Measurements from ENCODE around the gene ITPRID2. TPM values are rescaled to one million over a fixed set of nuclear protein-coding genes. Genes with fewer than 3 reads are reported as not detected.

Gene ITPRID2
- total RNA-seq, 1 donor from 2014 or later = 50.9 TPM

DNA sequence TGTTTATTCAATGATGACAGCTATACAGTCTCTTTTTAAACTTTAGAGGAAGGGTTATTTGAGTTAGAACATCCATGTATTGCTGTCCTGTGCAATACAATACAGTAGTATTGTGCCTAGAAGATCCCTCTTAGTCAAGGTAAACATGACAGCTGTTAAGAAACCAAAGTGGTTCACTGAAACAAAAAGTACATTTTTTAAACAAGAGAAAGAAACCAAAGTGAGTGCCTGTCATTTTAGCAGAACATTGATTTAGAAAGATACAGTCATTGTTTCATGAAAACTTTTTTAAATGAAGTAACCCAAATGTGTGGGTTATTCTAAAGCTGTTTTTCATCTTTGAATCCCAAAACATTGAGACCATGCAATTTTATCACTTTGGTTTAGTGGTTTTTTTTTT, 15.5 kb downstream of the ITPRID2 start:
- intact Hi-C loops (cut with DNase I) = no loop called here
- DNase-seq (ENCODE audit: low spot score in 2 of 2) = no peak
- Histone ChIP-seq H3K36me3 (peaks cover 17 to 50% of the 10 kb centered on the region in 2 donors), H3K4me1 (peaks cover 0 to 16% of the 10 kb centered on the region in 2 donors), H3K9me3 (no peaks in the 10 kb centered on the region), H3K27me3 (no peaks in the 10 kb centered on the region), H3K4me3 (no peak overlapping the region), H3K27ac (no peak overlapping the region)
- TF ChIP-seq, protein P1, sequence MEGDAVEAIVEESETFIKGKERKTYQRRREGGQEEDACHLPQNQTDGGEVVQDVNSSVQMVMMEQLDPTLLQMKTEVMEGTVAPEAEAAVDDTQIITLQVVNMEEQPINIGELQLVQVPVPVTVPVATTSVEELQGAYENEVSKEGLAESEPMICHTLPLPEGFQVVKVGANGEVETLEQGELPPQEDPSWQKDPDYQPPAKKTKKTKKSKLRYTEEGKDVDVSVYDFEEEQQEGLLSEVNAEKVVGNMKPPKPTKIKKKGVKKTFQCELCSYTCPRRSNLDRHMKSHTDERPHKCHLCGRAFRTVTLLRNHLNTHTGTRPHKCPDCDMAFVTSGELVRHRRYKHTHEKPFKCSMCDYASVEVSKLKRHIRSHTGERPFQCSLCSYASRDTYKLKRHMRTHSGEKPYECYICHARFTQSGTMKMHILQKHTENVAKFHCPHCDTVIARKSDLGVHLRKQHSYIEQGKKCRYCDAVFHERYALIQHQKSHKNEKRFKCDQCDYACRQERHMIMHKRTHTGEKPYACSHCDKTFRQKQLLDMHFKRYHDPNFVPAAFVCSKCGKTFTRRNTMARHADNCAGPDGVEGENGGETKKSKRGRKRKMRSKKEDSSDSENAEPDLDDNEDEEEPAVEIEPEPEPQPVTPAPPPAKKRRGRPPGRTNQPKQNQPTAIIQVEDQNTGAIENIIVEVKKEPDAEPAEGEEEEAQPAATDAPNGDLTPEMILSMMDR (IDR thresholded peaks at IDR 0.05) = no peak

DNA sequence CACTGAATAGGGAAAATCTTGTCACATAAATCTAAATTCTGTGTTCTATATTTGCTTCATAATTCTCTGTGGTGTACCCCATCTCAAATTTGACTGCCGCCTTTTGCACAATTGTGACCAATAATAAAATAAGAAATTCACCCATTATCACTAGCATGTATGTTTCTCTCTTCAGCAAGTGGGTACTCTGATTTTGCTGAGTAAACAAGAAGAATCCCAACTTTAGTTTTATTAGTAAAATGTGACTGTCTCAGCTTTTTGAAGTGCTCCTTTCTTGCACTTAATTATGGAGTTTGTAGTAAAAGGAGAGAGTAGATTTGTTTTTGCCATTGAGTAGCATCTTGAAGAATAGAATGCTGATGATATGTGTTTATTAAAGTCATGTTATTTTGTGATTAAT, 16.1 kb downstream of the ITPRID2 start:
- H3K27ac ChIP-seq = no peak overlapping the region
- peaks cover 12 to 46% of the 10 kb centered on the region in 2 donors for H3K36me3 ChIP-seq
- H3K4me3 ChIP-seq = no peak overlapping the region
- no peaks in the 10 kb centered on the region for H3K27me3 ChIP-seq
- intact Hi-C loops (cut with DNase I) = no loop called here
- peaks cover 0 to 16% of the 10 kb centered on the region in 2 donors for H3K4me1 ChIP-seq
- TF ChIP-seq, protein P1 (IDR thresholded peaks at IDR 0.05) = no peak
- H3K9me3 ChIP-seq = no peaks in the 10 kb centered on the region
- DNase-seq (ENCODE audit: low spot score in 2 of 2) = no peak

DNA sequence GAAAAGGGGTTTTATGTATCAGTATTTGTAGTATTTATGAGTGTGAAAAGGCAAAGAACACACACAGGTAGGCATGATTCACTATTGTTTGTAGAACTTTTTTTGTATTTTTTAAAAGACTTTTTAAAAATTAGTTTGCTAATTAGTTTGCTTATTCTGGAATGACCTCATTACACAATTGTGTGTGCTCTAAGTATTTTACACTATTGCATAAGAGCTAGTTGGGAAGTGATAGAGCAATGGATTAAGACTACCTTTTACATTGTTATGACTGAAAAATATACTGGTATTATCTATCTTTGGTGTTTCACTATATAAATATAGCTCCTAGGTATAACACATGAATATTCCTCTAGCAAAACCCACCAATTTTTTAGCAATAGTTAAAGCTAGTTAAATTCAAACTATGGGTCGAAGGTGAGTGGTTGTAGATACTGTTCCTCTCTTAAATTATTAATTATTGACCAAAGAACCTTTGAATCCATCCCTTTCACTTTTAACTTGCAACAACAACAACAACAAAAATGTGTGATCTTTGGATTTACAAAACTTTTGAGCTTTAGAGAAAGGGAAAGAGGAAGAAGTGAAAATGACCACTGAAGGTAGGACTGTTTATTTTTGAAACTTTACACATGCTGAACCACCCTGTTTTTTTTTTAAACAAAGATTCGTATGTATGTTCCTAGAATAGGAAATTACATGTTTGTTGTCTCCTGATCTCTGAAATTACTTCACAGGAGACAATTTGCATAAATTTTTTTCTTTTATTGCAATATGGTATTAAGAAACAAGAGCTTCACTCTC, 18.7 kb downstream of the ITPRID2 start:
- H3K4me1 ChIP-seq = peaks cover 0 to 5% of the 10 kb centered on the region in 2 donors
- intact Hi-C loops (cut with DNase I) = no loop called here
- no peaks in the 10 kb centered on the region for H3K9me3 ChIP-seq
- TF ChIP-seq, protein P1 (IDR thresholded peaks at IDR 0.05) = no peak
- no peak for DNase-seq (ENCODE audit: low spot score in 2 of 2)
- no peak overlapping the region for H3K27ac ChIP-seq
- H3K4me3 ChIP-seq = no peak overlapping the region
- no peaks in the 10 kb centered on the region for H3K27me3 ChIP-seq
- H3K36me3 ChIP-seq = peaks cover 18 to 51% of the 10 kb centered on the region in 2 donors

DNA sequence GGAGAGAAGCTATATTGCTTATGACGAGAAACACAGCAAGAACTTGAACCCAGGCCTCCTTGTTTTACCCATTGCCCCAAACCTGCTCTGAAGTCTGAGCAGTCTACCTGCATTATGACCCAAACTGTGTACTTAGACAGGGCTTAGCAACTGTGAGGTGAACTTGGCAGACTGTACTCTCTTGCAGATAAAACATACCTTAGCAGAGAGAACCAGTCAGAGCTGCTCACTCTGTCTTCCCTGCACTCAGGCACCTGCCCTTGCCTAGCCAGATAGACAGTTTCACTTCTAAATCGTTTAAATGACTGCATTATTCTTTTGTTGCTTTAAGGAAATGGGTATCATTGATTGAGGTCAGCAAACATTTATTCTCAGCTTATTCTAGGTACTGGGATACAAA, 20.3 kb downstream of the ITPRID2 start:
- no peaks in the 10 kb centered on the region for H3K27me3 ChIP-seq
- intact Hi-C loops (cut with DNase I) = no loop called here
- no peaks in the 10 kb centered on the region for H3K9me3 ChIP-seq
- H3K4me3 ChIP-seq = no peak overlapping the region
- TF ChIP-seq, protein P1 (IDR thresholded peaks at IDR 0.05) = no peak
- peaks cover 0 to 3% of the 10 kb centered on the region in 2 donors for H3K4me1 ChIP-seq
- H3K27ac ChIP-seq = no peak overlapping the region
- H3K36me3 ChIP-seq = peaks cover 33 to 67% of the 10 kb centered on the region in 2 donors
- no peak for DNase-seq (ENCODE audit: low spot score in 2 of 2)

DNA sequence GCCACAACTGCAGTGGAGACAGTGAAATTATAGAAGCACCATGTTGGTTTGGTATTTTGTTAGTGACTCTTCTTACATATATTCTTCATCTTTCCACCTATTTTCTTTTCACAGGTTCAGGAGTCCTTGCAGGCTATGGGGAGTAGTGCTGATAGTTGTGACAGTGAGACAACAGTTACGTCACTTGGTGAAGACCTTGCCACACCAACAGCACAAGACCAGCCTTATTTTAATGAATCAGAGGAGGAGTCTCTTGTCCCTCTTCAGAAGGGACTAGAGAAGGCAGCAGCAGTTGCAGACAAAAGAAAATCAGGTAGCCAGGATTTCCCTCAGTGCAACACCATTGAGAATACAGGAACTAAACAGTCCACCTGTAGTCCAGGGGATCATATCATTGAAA, 23.6 kb downstream of the ITPRID2 start:
- peaks cover 49 to 94% of the 10 kb centered on the region in 2 donors for H3K36me3 ChIP-seq
- H3K4me1 ChIP-seq = no peaks in the 10 kb centered on the region
- H3K4me3 ChIP-seq = no peak overlapping the region
- no peaks in the 10 kb centered on the region for H3K9me3 ChIP-seq
- H3K27ac ChIP-seq = no peak overlapping the region
- H3K27me3 ChIP-seq = no peaks in the 10 kb centered on the region
- intact Hi-C loops (cut with DNase I) = no loop called here
- TF ChIP-seq, protein P1 (IDR thresholded peaks at IDR 0.05) = no peak
- DNase-seq (ENCODE audit: low spot score in 2 of 2) = no peak

All from ascending aorta (tissue), 2 donors.